GM21367 (cell line): ENCODE measurements around the gene NAV2.

Experiments used
- ATAC-seq: cut with Tn5 transposase; IDR thresholded peaks from one replicate; pipeline ENCODE4 v1.9.1; 2021; ENCODE audit not compliant: unreplicated experiment

The NAV2 gene

GRCh38 chr11:20011307-20011951 lies 298.8 kb downstream of the NAV2 start:
- ATAC-seq, result no peak

GRCh38 chr11:20013346-20014066 lies 300.9 kb downstream of the NAV2 start:
- no peak for ATAC-seq

- ATAC-seq, result no peak
Measured at GRCh38 chr11:20014067-20014402, 301.4 kb downstream of the NAV2 start.

GRCh38 chr11:20015101-20015500 lies 302.5 kb downstream of the NAV2 start:
- ATAC-seq, result no peak

GRCh38 chr11:20015529-20016427 lies 303.1 kb downstream of the NAV2 start:
- ATAC-seq, result no peak

- no peak for ATAC-seq
Measured at GRCh38 chr11:20016526-20016925, 303.9 kb downstream of the NAV2 start.

GRCh38 chr11:20017320-20017719 lies 304.7 kb downstream of the NAV2 start:
- no peak for ATAC-seq

- no peak for ATAC-seq
Measured at GRCh38 chr11:20020198-20020597, 307.6 kb downstream of the NAV2 start.

- no peak for ATAC-seq
Measured at GRCh38 chr11:20020716-20021115, 308.1 kb downstream of the NAV2 start.

GRCh38 chr11:20021212-20021611 lies 308.6 kb downstream of the NAV2 start:
- ATAC-seq, result no peak

GRCh38 chr11:20021771-20022362 lies 309.2 kb downstream of the NAV2 start:
- ATAC-seq, result no peak

- ATAC-seq, result no peak
Measured at GRCh38 chr11:20022363-20023081, 309.9 kb downstream of the NAV2 start.

- ATAC-seq, result no peak
Measured at GRCh38 chr11:20023082-20023426, 310.4 kb downstream of the NAV2 start.

- ATAC-seq, result no peak
Measured at GRCh38 chr11:20024172-20024935, 311.7 kb downstream of the NAV2 start.

GRCh38 chr11:20025332-20025840 lies 312.7 kb downstream of the NAV2 start:
- ATAC-seq, result no peak

GRCh38 chr11:20026629-20027555 lies 314.3 kb downstream of the NAV2 start:
- no peak for ATAC-seq

GRCh38 chr11:20027556-20028013 lies 314.9 kb downstream of the NAV2 start:
- no peak for ATAC-seq

GRCh38 chr11:20029193-20029592 lies 316.6 kb downstream of the NAV2 start:
- ATAC-seq, result no peak

- no peak for ATAC-seq
Measured at GRCh38 chr11:20030472-20030871, 317.8 kb downstream of the NAV2 start.
